ENCODE measurements around the gene KIF13A.
"Not testable (repeated sequence)": the region's sequence is repeated elsewhere in the genome, so short reads cannot be mapped to it uniquely, and the experiment has no call there.

Gene KIF13A

GRCh38 chr6:17845598-17845997, 141.8 kb downstream of the KIF13A start:
- DNase-seq (ENCODE audit: low read depth) = no peak

DNA sequence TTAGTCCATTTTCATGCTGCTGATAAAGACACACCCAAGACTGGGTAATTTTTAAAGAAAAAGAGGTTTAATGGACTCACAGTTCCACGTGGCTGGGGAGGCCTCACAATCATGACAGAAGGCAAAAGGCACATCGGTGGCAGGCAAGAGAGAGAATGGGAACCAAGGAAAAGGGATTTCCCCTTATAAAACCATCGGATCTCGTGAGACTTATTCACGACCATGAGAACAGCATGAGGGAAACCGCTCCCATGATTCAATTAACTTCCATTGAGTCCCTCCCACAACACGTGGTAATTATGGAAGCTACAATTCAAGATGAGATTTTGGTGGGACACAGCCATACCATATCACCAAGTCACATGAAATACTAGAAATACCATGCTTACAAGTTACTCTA, 142.5 kb downstream of the KIF13A start:
- not testable (repeated sequence) for DNase-seq (ENCODE audit: low read depth)

DNA sequence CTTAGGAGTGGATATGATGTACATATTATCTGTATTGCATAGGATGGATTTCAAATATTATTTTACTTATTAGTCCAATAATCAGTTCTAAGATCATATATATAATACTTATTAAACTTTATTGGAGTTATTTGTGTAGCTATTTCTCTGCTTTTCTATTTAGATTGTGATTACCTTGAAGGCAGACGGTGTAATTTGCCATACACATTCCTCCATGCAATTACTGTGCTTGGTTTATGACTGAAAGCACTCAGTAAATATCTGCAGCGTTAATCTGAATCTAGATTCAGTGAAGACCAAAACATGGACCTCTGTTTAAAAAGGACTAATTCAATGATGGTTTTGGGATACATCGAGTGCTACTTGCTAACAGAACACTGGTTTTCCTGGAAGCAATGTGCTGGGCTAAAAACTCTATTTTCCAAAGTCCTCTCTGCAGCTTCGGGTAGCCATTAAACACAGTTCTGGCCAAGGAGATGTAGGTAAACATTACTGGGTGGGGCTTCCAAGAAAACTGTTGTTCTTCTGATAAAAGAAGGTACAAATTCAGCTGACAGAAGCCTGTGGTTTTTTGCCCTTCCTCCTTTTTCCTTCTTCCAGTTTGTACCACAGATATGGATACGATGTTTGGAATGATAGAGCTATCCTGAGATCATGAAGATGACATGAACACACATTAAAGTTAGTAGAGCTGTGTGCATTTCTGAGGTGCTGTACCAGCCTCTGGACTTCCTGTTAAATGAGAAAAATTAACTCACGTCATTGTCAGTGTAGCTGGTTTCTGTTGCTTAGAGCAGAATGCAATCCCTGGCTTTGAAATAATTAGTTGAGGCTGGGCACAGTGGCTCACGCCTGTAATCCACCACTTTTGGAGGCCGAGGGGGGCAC, 144.3 kb downstream of the KIF13A start:
- no peak for DNase-seq (ENCODE audit: low read depth)

DNA sequence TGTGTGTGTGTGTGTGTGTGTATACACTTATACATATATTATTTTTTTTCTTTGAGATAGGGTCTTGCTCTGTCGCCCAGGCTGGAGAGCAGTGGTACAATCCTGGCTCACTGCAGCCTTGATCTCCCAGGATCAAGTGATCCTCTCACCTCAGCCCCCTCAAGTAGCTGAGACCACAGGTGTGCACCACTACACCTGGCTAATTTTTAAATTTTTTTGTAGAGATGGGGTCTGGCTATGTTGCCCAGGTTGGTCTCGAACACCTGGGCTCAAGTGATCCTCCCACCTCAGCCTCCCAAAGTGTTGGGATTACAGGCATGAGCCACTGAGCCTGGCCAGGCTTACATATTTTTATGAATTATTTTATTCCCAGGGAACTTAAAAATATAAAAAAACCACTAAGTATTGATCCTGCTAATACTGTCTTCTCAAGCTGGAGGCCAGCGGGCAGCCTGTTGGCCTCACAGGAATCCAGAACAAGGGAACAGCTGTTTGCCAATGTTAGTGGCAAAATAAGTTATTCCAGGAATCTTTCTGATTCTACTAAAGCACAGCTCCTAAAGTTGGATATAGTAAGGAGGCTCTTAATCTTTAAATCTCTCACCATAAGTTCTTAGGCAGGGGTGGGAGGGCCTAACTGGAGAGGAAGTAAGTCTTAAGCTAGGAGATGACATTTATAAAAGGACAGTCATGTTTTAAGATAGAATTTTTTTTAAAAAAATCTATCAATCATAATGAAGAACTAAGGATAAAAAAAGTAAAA, 145.2 kb downstream of the KIF13A start:
- DNase-seq (ENCODE audit: low read depth) = no peak

DNA sequence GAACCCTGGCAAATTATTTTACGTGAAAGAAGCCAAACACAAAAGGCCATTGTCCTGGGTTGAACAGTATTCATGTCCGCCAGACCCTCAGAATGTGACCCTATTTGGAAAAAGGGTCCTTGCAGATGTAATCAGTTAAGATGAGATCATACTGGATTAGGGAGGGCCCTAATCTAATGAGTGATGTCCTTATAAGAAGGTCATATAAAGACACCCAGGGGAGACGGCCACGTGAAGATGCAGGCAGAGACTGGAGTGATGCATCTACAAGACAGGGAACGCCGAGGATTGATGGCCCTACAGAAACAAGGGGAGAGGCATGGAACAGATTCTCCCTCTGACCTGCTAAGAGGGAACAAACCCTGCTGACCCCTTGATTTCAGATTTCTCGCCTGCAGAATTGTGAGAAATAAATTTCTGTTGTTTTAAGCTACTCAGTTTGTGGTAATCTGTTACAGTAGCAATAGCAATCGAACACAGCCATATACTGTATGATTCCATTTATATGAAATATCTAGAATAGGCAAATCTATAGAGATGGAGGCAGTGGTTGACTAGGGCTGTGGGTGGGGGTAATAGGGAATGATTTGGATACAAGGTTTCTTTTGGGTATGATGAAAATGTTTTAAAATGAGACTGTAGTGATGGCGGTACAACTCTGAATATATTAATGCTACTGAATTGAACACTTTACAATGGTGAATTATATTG, 147.8 kb downstream of the KIF13A start:
- DNase-seq (ENCODE audit: low read depth) = no peak

DNA sequence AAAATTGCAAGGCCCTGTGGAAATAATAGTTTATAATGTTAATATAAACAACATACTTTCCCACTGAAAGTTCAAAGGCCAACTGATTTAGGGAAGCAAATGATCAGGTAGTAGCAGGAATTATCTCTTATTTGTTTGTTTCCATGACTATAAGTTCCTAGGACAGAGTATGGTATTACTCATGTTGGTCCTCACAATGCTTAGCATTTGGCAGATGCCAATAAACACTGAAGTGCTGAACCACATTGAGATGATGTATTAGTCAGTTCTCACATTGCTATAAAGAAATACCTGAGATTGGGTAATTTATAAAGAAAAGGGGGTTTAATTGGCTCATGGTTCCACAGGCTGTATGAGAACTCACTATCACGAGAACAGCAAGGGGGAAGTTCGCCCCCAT, 151.1 kb downstream of the KIF13A start:
- no peak for DNase-seq (ENCODE audit: low read depth)

- no peak for DNase-seq (ENCODE audit: low read depth)
These were observed 151.7 kb downstream of the KIF13A start for GRCh38 chr6:17835784-17836183.

DNA sequence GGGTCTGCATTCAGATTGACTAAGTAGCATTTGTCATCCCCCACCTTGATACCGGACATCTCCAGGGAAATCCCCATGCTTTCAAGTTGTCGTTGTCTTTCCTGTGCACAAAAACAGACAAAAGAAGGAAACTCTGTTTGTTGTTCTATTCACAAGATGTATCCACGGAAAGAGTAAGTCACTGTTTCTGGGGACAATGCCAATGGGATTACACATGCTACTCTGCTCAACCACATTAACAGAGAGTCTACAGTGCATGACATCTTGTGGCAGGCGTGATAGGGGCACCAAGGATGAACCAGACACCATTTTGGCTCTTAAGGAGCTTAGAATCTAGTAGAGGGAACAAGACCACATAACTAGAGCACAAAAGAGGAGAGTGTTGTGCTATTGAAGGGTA, 156.3 kb downstream of the KIF13A start:
- DNase-seq (ENCODE audit: low read depth) = no peak

DNA sequence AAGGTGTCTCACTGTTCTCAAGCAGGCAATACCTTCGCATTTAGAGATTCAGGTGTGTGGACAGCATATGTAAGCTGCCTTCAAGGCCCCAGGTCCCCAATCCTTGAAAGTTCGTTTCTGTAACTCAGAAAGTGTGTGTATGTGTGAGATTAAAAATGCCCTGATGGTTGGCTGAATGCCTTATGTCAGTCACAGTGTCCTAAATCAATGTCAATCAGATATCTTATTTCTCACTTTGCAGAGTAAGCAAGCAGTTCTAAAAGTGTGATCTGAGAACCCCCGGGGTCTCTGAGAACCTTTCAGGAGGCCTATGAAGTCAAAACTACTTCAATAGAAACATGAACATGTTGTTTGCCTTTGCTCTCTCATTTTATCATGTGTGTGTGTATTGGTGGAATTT, 157.5 kb downstream of the KIF13A start:
- no peak for DNase-seq (ENCODE audit: low read depth)

- no peak for DNase-seq (ENCODE audit: low read depth)
These were observed 159.3 kb downstream of the KIF13A start for GRCh38 chr6:17828149-17828548.

GRCh38 chr6:17826301-17826700, 161.1 kb downstream of the KIF13A start:
- DNase-seq (ENCODE audit: low read depth) = no peak

GRCh38 chr6:17820055-17820454, 167.4 kb downstream of the KIF13A start:
- DNase-seq (ENCODE audit: low read depth) = no peak

- no peak for DNase-seq (ENCODE audit: low read depth)
These were observed 169.7 kb downstream of the KIF13A start for GRCh38 chr6:17817763-17818162.

GRCh38 chr6:17816921-17817611, 170.4 kb downstream of the KIF13A start:
- DNase-seq (ENCODE audit: low read depth) = no peak

- no peak for DNase-seq (ENCODE audit: low read depth)
These were observed 173.9 kb downstream of the KIF13A start for GRCh38 chr6:17813542-17813941.

GRCh38 chr6:17812311-17812710, 175.1 kb downstream of the KIF13A start:
- DNase-seq (ENCODE audit: low read depth) = no peak

DNA sequence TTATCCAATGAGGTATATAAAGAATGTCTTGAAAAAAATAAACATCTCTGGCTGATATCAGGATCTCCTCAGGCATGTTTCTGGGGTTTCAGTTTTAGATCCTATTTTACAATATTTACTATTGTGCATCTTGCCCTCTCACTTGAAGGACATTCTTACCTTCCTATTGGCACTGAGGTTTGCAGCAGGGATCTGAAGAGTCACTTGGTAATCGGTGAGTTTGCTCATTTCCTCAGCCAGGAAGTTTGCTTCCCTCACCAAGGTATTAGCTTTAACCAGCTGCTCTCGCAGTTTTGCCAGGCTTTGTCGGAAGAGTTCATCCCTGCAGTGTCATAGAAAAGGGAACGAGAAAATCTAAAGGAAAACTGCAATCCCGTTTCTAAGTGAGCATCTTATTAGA, 178.8 kb downstream of the KIF13A start:
- no peak for DNase-seq (ENCODE audit: low read depth)

GRCh38 chr6:17807431-17807830, 180.0 kb downstream of the KIF13A start:
- not testable (repeated sequence) for DNase-seq (ENCODE audit: low read depth)

GRCh38 chr6:17803409-17803808, 184.0 kb downstream of the KIF13A start:
- DNase-seq (ENCODE audit: low read depth) = no peak

- no peak for DNase-seq (ENCODE audit: low read depth)
These were observed 188.8 kb downstream of the KIF13A start for GRCh38 chr6:17798477-17799154.

- no peak for DNase-seq (ENCODE audit: low read depth)
These were observed 196.9 kb downstream of the KIF13A start for GRCh38 chr6:17790489-17790888.
